HCT116 (cell line): Measurements from ENCODE around the gene NCBP3. TPM values are rescaled to one million over a fixed set of nuclear protein-coding genes. Genes with fewer than 3 reads are reported as not detected.

Source experiments
- ATAC-seq: fragments of 200-7000 bp; cut with Tn5 transposase; 2 replicates; pipeline ENCODE4 v1.9.1; 2020; ENCODE audit warnings: mild to moderate bottlenecking, moderate library complexity
- BruUV-seq: library from RNA; stranded (reverse); fragments of 400-500 nt; replicated peaks from 2 replicates; lab custom pipeline; 2021; lab: Mats Ljungman, UMichigan
- CTCF ChIA-PET: fragments of 300-600 bp; sonication (Branson Sonifier 250); formaldehyde crosslinking; loops from one replicate; lab custom pipeline; 2021; ENCODE audit warnings: antibody characterized with exemption; lab: Charles Lee
- POLR2A ChIA-PET: fragments of 300-600, 350-600 bp; sonication (Branson Sonifier 250); formaldehyde crosslinking; loops from one replicate; lab custom pipeline; 2021; ENCODE audit warnings: antibody characterized with exemption; lab: Charles Lee
- RAD21 ChIA-PET, 2 experiments: fragments of 300-600 bp; sonication (Branson Sonifier 250); formaldehyde crosslinking; loops; one replicate each; lab custom pipeline; 2023; ENCODE audit warnings: low total read pairs in 2 of 2; ENCODE audit not compliant: uncharacterized antibody in 2 of 2, unreplicated experiment in 2 of 2, low non-redundant PET in 1 of 2; lab: Charles Lee
- DNase-seq: peaks from one replicate; pipeline ENCODE4 v3.0.0-alpha.2; 2010; ENCODE audit warnings: low read depth, low spot score
- H2AFZ ChIP-seq: fragments of 200-600 bp; shearing (Covaris generic), sonication (generic); 2 replicates; pipeline ENCODE4 v1.6.1; 2017; ENCODE audit warnings: low read depth, mixed run types, mixed read lengths, antibody characterized with exemption, low read length; ENCODE audit not compliant: poor library complexity, severe bottlenecking
- H3K27ac ChIP-seq: 2 replicates; pipeline ENCODE4 v1.5.1; 2012; ENCODE audit warnings: low read depth, low read length
- H3K27me3 ChIP-seq: fragments of 200-600 bp; sonication (generic); 2 replicates; pipeline ENCODE4 v1.6.1; 2016; ENCODE audit warnings: mixed run types, low read length, mixed read lengths; ENCODE audit not compliant: insufficient read depth
- H3K36me3 ChIP-seq, 2 experiments: fragments of 200-500 bp in 1 of 2; fragments of 200-600 bp in 1 of 2; sonication (Bioruptor generic) in 1 of 2; sonication (generic) in 1 of 2; 2 replicates each; pipeline versions ENCODE4 v1.5.1 to v1.6.1; 2014 to 2016; ENCODE audit warnings: low read length in 2 of 2, inconsistent platforms in 1 of 2, mixed read lengths in 1 of 2, mixed run types in 1 of 2; ENCODE audit not compliant: insufficient read depth in 2 of 2, control insufficient read depth in 1 of 2
- H3K4me1 ChIP-seq, 2 experiments: fragments of 200-600 bp in 1 of 2; sonication (generic) in 1 of 2; 2 replicates each; pipeline versions ENCODE4 v1.5.1 to v1.6.1; 2012 to 2017; ENCODE audit warnings: low read length in 2 of 2, inconsistent platforms in 1 of 2, mild to moderate bottlenecking in 1 of 2, mixed read lengths in 1 of 2, mixed run types in 1 of 2, moderate library complexity in 1 of 2; ENCODE audit not compliant: insufficient read depth in 2 of 2, control insufficient read depth in 1 of 2
- H3K4me2 ChIP-seq: fragments of 200-600 bp; sonication (generic); 2 replicates; pipeline ENCODE4 v1.6.1; 2017; ENCODE audit warnings: mixed run types, low read length, mixed read lengths
- H3K4me3 ChIP-seq, 2 experiments: fragments of 200-600 bp in 1 of 2; sonication (generic) in 1 of 2; replicated peaks in 1 of 2; 2 replicates each; pipeline ENCODE4 v1.5.1; 2011 to 2016; ENCODE audit warnings: low read length in 2 of 2, control low read depth in 1 of 2, low read depth in 1 of 2, mild to moderate bottlenecking in 1 of 2, mixed read lengths in 1 of 2, mixed run types in 1 of 2
- H3K79me2 ChIP-seq: fragments of 200-600 bp; sonication (generic); 2 replicates; pipeline ENCODE4 v1.6.1; 2017; ENCODE audit warnings: mild to moderate bottlenecking, mixed run types, low read length, moderate library complexity, mixed read lengths; ENCODE audit not compliant: insufficient read depth
- H3K9ac ChIP-seq: fragments of 200-600 bp; sonication (generic); 2 replicates; pipeline ENCODE4 v1.6.1; 2016; ENCODE audit warnings: low read length, mixed read lengths
- H3K9me2 ChIP-seq: fragments of 200-600 bp; sonication (generic), shearing (Covaris generic); 2 replicates; pipeline ENCODE4 v1.6.1; 2017; ENCODE audit warnings: mixed run types, mild to moderate bottlenecking, moderate library complexity; ENCODE audit not compliant: insufficient read depth
- H3K9me3 ChIP-seq, 2 experiments: fragments of 200-500 bp in 1 of 2; fragments of 200-600 bp in 1 of 2; sonication (Bioruptor generic) in 1 of 2; sonication (generic) in 1 of 2; 2 replicates each; pipeline ENCODE4 v1.6.1; 2014 to 2017; ENCODE audit warnings: low read length in 2 of 2, mixed read lengths in 2 of 2, inconsistent platforms in 1 of 2, low read depth in 1 of 2, mild to moderate bottlenecking in 1 of 2, mixed run types in 1 of 2, moderate library complexity in 1 of 2; ENCODE audit not compliant: control insufficient read depth in 1 of 2, insufficient read depth in 1 of 2
- H4K20me1 ChIP-seq: fragments of 200-600 bp; sonication (generic), shearing (Covaris generic); 2 replicates; pipeline ENCODE4 v1.6.1; 2017; ENCODE audit warnings: mixed run types, mild to moderate bottlenecking, moderate library complexity; ENCODE audit not compliant: insufficient read depth
- ATF3 ChIP-seq: IDR thresholded peaks from 2 replicates; pipeline ENCODE4 v1.6.1; 2012
- EGR1 ChIP-seq: IDR thresholded peaks from 2 replicates; pipeline ENCODE4 v1.6.1; 2012; ENCODE audit warnings: low read depth
- FOSL1 ChIP-seq: IDR thresholded peaks from 2 replicates; pipeline ENCODE4 v1.6.1; 2012; ENCODE audit warnings: low read depth
- MAX ChIP-seq: IDR thresholded peaks from 2 replicates; pipeline ENCODE4 v1.6.1; 2012
- RAD21 ChIP-seq: IDR thresholded peaks from 2 replicates; pipeline ENCODE4 v1.6.1; 2012; ENCODE audit warnings: low read depth, mild to moderate bottlenecking
- SRF ChIP-seq: IDR thresholded peaks from 2 replicates; pipeline ENCODE4 v1.6.1; 2012; ENCODE audit warnings: low read depth
- intact Hi-C: fragments of 100-400 bp; cut with micrococcal nuclease; formaldehyde crosslinking; loops from 2 replicates; pipeline ENCODE4 v1.10.0; 2022
- total RNA-seq: library from RNA; stranded (reverse); gene quantifications from one replicate; pipeline ENCODE4 v1.2.1, GENCODE V29; 2021; ENCODE audit not compliant: unreplicated experiment

The NCBP3 gene
- total RNA-seq, 1 experiment from 2014 or later, result 46.5 TPM

- no peak overlapping the region for H2AFZ ChIP-seq
- H3K36me3 ChIP-seq, result peaks cover 20 to 31% of the 10 kb centered on the region in 2 experiments; a peak in 3 of 4 replicates
- peak overlapping the region; percentile 27; the same call in 1 of the 2 replicates for H3K27ac ChIP-seq
- peaks cover 9% of the 10 kb centered on the region; the same call in 1 of the 2 replicates for H4K20me1 ChIP-seq
- intact Hi-C loops, result no loop called here
- H3K79me2 ChIP-seq, result peaks cover 71% of the 10 kb centered on the region
- H3K9ac ChIP-seq, result peak overlapping the region; percentile 38
- no peaks in the 10 kb centered on the region for H3K27me3 ChIP-seq
- ChIA-PET RAD21 (interaction anchor here (0.7 to 1.3 kb wide), 3 partner anchors 100 to 101 kb away, joined by 3 to 4 read pairs (median 3); no protein-coding TSS in a partner anchor), POLR2A (interaction anchor here (0.6 kb wide), 1 partner anchor 8 kb away, joined by 3 read pairs; the partner anchor contains the start of gene NCBP3), CTCF (interaction anchor here (1.7 kb wide), 1 partner anchor 8 kb away, joined by 7 read pairs; the partner anchor contains the start of gene NCBP3)
- TF ChIP-seq MAX, result peak; percentile 47; the same call in 1 of the 2 replicates
- no peak for TF ChIP-seq ATF3
- no peaks in the 10 kb centered on the region for H3K9me2 ChIP-seq
- peaks cover 14 to 24% of the 10 kb centered on the region in 2 experiments for H3K4me1 ChIP-seq
- peak; percentile 51 for DNase-seq
- peak overlapping the region; percentile 62 for H3K4me2 ChIP-seq
- H3K9me3 ChIP-seq, result no peaks in the 10 kb centered on the region
- ATAC-seq, result peak; percentile 96
- no peak overlapping the region for H3K4me3 ChIP-seq
- BruUV-seq, result no TSS peak
Measured at GRCh38 chr17:3838206-3838605, 7.8 kb downstream of the NCBP3 start.

GRCh38 chr17:3836551-3836950, 9.5 kb downstream of the NCBP3 start:
- TF ChIP-seq RAD21, result no peak
- no peak for TF ChIP-seq SRF
- no peak for TF ChIP-seq EGR1
- no peak for TF ChIP-seq FOSL1
- TF ChIP-seq ATF3, result no peak
- no peak overlapping the region for H3K27ac ChIP-seq
- H3K4me2 ChIP-seq, result no peak overlapping the region
- ATAC-seq (no peak), DNase-seq (no peak)
- no peak overlapping the region for H3K4me3 ChIP-seq
- POLR2A ChIA-PET, result no interaction called here
- H3K27me3 ChIP-seq, result no peaks in the 10 kb centered on the region
- H3K9me3 ChIP-seq, result no peaks in the 10 kb centered on the region
- H3K4me1 ChIP-seq, result peaks cover 14 to 24% of the 10 kb centered on the region in 2 experiments
- RAD21 ChIA-PET, result no interaction called here
- H3K79me2 ChIP-seq, result peaks cover 62% of the 10 kb centered on the region
- H3K36me3 ChIP-seq, result peaks cover 12 to 20% of the 10 kb centered on the region in 2 experiments; a peak in 3 of 4 replicates
- H3K9me2 ChIP-seq, result no peaks in the 10 kb centered on the region
- peaks cover 9% of the 10 kb centered on the region; the same call in 1 of the 2 replicates for H4K20me1 ChIP-seq
- H3K9ac ChIP-seq, result no peak overlapping the region
- CTCF ChIA-PET, result interaction anchor here (0.6 kb wide), 1 partner anchor 447 kb away, joined by 3 read pairs; no protein-coding TSS in a partner anchor
- H2AFZ ChIP-seq, result no peak overlapping the region
- no TSS peak for BruUV-seq
- intact Hi-C loops, result no loop called here
